SU-DHL-6 (cell line): ENCODE measurements around the gene LRRC72.

Experiments
- EZH2phosphoT487 ChIP-seq: fragments of 200-600 bp; sonication (generic), shearing (Covaris generic); conservative IDR thresholded peaks from 2 replicates; pipeline ENCODE4 v1.6.1; 2018; ENCODE audit warnings: mild to moderate bottlenecking, antibody characterized with exemption, low read length, moderate library complexity, mixed read lengths
- TF ChIP-seq, protein P1 (sequence below): fragments of 200-600 bp; sonication (generic); IDR thresholded peaks from one replicate; pipeline ENCODE4 v1.5.1; 2017; ENCODE audit warnings: antibody characterized with exemption, mild to moderate bottlenecking, low read length, moderate library complexity; ENCODE audit not compliant: insufficient read depth, poor library complexity, severe bottlenecking

DNA sequence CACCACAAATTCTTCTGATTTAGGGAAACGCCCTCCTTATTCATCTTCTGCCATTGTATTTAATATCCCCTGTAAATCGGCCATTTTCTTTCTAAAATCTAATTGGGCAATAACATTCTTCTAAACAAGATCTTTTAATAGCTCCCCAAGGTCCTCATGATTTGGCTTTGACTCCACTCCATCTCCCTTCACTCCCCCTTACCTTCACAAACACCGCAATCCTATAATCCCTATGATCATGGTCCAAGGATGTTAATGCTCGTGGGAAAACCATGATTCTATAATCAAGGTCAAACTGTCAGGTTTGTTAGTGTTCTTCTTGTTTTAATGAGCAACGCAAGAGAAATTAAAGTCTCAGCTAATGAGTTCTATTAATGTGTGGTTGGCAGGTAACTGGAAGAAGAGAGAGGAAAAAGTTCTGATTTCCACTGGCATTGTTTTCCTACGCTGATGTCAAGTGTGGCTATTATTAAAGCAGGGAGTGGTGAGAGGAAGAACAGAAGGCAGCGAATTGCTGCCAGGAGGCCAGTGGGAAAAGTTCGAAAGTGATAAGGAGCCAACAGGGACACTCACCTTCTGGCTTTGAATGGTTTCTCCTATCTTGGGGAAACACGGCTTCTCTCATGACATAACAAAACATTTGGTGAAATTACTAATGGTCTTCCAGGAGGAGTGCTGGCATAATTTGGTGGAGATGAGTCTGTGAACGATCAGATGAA is 28.1 kb downstream of the LRRC72 start:
- TF ChIP-seq, protein P1, sequence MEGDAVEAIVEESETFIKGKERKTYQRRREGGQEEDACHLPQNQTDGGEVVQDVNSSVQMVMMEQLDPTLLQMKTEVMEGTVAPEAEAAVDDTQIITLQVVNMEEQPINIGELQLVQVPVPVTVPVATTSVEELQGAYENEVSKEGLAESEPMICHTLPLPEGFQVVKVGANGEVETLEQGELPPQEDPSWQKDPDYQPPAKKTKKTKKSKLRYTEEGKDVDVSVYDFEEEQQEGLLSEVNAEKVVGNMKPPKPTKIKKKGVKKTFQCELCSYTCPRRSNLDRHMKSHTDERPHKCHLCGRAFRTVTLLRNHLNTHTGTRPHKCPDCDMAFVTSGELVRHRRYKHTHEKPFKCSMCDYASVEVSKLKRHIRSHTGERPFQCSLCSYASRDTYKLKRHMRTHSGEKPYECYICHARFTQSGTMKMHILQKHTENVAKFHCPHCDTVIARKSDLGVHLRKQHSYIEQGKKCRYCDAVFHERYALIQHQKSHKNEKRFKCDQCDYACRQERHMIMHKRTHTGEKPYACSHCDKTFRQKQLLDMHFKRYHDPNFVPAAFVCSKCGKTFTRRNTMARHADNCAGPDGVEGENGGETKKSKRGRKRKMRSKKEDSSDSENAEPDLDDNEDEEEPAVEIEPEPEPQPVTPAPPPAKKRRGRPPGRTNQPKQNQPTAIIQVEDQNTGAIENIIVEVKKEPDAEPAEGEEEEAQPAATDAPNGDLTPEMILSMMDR, result no peak
- no peak for TF ChIP-seq EZH2phosphoT487
